Tibial artery (tissue), 4 donors: Measurements from ENCODE around the gene SLC38A1.

ENCODE experiments used
- DNase-seq, 2 donors: peaks; one replicate each; pipeline ENCODE4 v3.0.0-alpha.2; 2019
- H3K27ac ChIP-seq, 2 donors: fragments of 200-600 bp; sonication (generic) in 1 of 2; 1 replicate in 1 of 2; 2 replicates in 1 of 2; pipeline ENCODE4 v1.5.1; 2018 to 2019; ENCODE audit warnings: mild to moderate bottlenecking in 1 of 2
- H3K27me3 ChIP-seq, 2 donors: fragments of 200-600 bp; sonication (generic) in 1 of 2; one replicate each; pipeline versions ENCODE4 v1.5.1 to v1.6.0; 2016 to 2019
- H3K36me3 ChIP-seq, 3 donors: fragments of 200-600 bp; sonication (generic) in 2 of 3; one replicate each; pipeline ENCODE4 v1.5.1; 2016 to 2019; ENCODE audit warnings: mild to moderate bottlenecking in 2 of 3
- H3K4me1 ChIP-seq, 4 donors: fragments of 200-600 bp; sonication (generic) in 2 of 4; 1 replicate in 3 of 4; 2 replicates in 1 of 4; pipeline ENCODE4 v1.5.1; 2016 to 2019
- H3K4me3 ChIP-seq, 2 donors: fragments of 200-600 bp; sonication (generic) in 1 of 2; 1 replicate in 1 of 2; 2 replicates in 1 of 2; pipeline ENCODE4 v1.5.1; 2018 to 2019; ENCODE audit warnings: mild to moderate bottlenecking in 2 of 2
- H3K9me3 ChIP-seq, 3 donors: fragments of 200-600 bp; sonication (generic) in 1 of 3; one replicate each; pipeline ENCODE4 v1.5.1; 2016 to 2019
- intact Hi-C: fragments of 100-400 bp; cut with DNase I; formaldehyde crosslinking; loops from one replicate; pipeline ENCODE4 v1.15.0; 2023; ENCODE audit warnings: low total_unique reads
- TF ChIP-seq, protein P1 (sequence below), 2 experiments: fragments of 200-600 bp in 1 of 2; fragments of 450-650 bp in 1 of 2; IDR thresholded peaks; one replicate each; pipeline ENCODE4 v1.5.1; 2017 to 2019; ENCODE audit warnings: antibody characterized with exemption in 2 of 2, mild to moderate bottlenecking in 1 of 2, moderate library complexity in 1 of 2

Gene SLC38A1

GRCh38 chr12:46221255-46222128, 47.4 kb downstream of the SLC38A1 start:
- Histone ChIP-seq H3K27ac (peak overlapping the region; percentile 42 to 54), H3K36me3 (no peaks in the 10 kb centered on the region), H3K27me3 (no peaks in the 10 kb centered on the region), H3K4me1 (peaks cover 0 to 92% (median 44%) of the 10 kb centered on the region in 4 donors), H3K4me3 (no peak overlapping the region), H3K9me3 (no peaks in the 10 kb centered on the region)
- no peak for DNase-seq
- intact Hi-C loops, result no loop called here
- TF ChIP-seq, protein P1, sequence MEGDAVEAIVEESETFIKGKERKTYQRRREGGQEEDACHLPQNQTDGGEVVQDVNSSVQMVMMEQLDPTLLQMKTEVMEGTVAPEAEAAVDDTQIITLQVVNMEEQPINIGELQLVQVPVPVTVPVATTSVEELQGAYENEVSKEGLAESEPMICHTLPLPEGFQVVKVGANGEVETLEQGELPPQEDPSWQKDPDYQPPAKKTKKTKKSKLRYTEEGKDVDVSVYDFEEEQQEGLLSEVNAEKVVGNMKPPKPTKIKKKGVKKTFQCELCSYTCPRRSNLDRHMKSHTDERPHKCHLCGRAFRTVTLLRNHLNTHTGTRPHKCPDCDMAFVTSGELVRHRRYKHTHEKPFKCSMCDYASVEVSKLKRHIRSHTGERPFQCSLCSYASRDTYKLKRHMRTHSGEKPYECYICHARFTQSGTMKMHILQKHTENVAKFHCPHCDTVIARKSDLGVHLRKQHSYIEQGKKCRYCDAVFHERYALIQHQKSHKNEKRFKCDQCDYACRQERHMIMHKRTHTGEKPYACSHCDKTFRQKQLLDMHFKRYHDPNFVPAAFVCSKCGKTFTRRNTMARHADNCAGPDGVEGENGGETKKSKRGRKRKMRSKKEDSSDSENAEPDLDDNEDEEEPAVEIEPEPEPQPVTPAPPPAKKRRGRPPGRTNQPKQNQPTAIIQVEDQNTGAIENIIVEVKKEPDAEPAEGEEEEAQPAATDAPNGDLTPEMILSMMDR (IDR thresholded peaks at IDR 0.05), result no peak

GRCh38 chr12:46219877-46220655, 48.8 kb downstream of the SLC38A1 start:
- TF ChIP-seq, protein P1 (IDR thresholded peaks at IDR 0.05), result no peak
- Histone ChIP-seq H3K4me3 (no peak overlapping the region), H3K27me3 (no peaks in the 10 kb centered on the region), H3K4me1 (peaks cover 0 to 92% (median 39%) of the 10 kb centered on the region in 4 donors), H3K9me3 (no peaks in the 10 kb centered on the region), H3K27ac (peak overlapping the region; percentile 42 to 54), H3K36me3 (no peaks in the 10 kb centered on the region)
- no peak for DNase-seq
- intact Hi-C loops, result no loop called here

DNA sequence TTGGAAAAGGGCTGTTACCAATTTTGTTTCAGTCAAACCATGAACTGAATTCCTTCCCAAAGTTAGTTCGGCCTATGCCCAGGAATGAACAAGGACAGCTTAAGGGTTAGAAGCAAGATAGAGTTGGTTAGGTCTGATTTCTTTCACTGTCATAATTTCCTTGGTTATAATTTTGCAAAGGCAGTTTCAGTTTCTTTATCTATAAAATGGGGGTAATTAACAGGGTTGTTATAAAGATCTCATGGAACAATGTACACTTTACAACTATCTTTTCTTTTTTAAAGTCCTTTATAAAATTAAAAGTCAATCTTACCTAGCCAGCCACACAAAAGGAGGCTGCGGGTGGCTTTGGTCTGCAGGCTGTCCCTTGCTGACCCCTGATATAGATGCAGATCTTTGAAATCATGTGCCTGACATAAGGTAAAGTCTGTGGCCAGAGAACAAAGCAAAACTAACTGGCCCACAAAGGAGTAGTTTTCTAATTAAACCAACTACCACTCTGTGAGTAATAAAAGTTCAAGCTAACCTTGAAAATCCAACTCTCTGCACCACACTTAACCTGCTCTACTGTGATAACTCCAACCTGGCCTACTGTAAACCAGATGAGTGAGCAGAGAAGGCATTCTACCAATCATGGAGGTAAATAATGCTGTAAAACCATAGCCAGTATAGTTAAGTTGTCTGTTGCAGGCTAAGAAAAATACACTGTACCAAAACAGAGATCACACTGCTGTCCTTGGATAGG, 49.5 kb downstream of the SLC38A1 start:
- no peak for DNase-seq
- TF ChIP-seq, protein P1 (IDR thresholded peaks at IDR 0.05), result no peak
- peaks cover 0 to 90% (median 36%) of the 10 kb centered on the region in 4 donors for H3K4me1 ChIP-seq
- H3K9me3 ChIP-seq, result no peaks in the 10 kb centered on the region
- intact Hi-C loops, result no loop called here
- H3K36me3 ChIP-seq, result no peaks in the 10 kb centered on the region
- H3K4me3 ChIP-seq, result no peak overlapping the region
- no peaks in the 10 kb centered on the region for H3K27me3 ChIP-seq
- peak overlapping the region in 1 of 2 donors; percentile 54 for H3K27ac ChIP-seq

GRCh38 chr12:46218322-46219095, 50.3 kb downstream of the SLC38A1 start:
- Histone ChIP-seq H3K36me3 (no peaks in the 10 kb centered on the region), H3K4me1 (peaks cover 0 to 83% (median 31%) of the 10 kb centered on the region in 4 donors), H3K27me3 (no peaks in the 10 kb centered on the region), H3K27ac (peak overlapping the region in 1 of 2 donors; percentile 5), H3K4me3 (no peak overlapping the region), H3K9me3 (no peaks in the 10 kb centered on the region)
- intact Hi-C loops, result no loop called here
- DNase-seq, result no peak
- TF ChIP-seq, protein P1 (IDR thresholded peaks at IDR 0.05), result no peak
